Measurements from ENCODE around the gene DPY19L1.

- TF ChIP-seq POLR2AphosphoS5 (IDR thresholded peaks at IDR 0.05) (no peak), CTCF (IDR thresholded peaks at IDR 0.05) (no peak), POLR2A (IDR thresholded peaks at IDR 0.05) (no peak), EP300 (IDR thresholded peaks at IDR 0.05) (no peak)
Measured at GRCh38 chr7:35011085-35011484, 26.2 kb downstream of the DPY19L1 start.
